Astrocyte of the cerebellum (primary cell): ENCODE data around the gene AURKB.
A peak's percentile ranks its signal among the peaks of the same experiment; 100 is the strongest.

ENCODE experiments used
- DNase-seq: peaks from one replicate; pipeline ENCODE4 v3.0.0-alpha.2; 2011; ENCODE audit warnings: low read depth
- H3K4me3 ChIP-seq: 2 replicates; pipeline ENCODE4 v1.5.1; 2011; ENCODE audit warnings: mild to moderate bottlenecking, low read depth, low read length, moderate library complexity
- in situ Hi-C: cut with HindIII; loops from 2 replicates; pipeline ENCODE4 v1.10.0; 2017; ENCODE audit warnings: low sequenced_read_pairs
- TF ChIP-seq, protein P1 (sequence below): IDR thresholded peaks from 2 replicates; pipeline ENCODE4 v1.5.1; 2012; ENCODE audit warnings: low read length, low read depth, moderate library complexity, mild to moderate bottlenecking; ENCODE audit errors: missing control alignments

AURKB gene

DNA sequence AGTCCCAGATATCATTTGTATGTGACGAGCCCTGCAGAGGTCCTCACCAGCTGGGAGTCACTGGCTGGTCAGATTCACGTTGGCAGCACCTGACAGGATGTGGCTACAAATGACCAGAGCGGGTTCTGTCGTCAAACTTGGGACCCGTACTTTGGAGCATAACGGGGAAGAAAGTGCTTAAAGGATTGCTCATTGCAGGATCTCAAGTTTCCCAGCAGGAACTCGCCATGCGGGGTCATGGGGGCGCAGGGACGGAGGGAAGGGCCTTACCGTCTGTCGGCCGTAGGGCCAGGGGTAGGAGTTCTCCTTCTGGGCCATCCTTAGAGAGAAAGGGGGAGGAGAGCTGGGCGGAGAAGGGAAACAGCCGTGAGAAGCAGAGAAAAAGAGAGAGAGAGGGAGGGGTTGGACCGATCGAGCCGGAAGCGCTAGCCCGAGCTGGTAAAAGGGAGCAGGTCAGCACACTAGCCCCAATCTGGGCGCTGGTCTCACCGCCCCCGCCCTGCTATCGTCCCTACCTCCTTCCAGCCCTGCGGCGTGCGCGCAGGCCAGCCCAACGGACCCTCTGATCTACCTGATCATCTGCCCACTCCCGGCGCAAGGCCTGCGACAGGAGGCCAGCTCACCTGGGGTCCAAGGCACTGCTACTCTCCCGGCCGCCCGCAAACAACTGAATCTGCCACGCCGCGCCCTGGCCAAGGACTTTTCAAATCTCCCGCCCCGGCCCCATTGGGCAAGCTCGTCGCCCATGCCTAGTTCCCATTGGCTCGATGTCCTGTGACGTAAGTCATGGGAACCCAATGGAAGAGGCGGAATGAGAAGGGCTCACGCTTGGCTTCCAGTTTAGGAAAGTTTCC lies at the start of gene AURKB:
TSS of gene AURKB (minus strand) at position 669 of the 854 bp plus-strand sequence. CDS start at position 318, 351 bp downstream.
- TF ChIP-seq, protein P1, sequence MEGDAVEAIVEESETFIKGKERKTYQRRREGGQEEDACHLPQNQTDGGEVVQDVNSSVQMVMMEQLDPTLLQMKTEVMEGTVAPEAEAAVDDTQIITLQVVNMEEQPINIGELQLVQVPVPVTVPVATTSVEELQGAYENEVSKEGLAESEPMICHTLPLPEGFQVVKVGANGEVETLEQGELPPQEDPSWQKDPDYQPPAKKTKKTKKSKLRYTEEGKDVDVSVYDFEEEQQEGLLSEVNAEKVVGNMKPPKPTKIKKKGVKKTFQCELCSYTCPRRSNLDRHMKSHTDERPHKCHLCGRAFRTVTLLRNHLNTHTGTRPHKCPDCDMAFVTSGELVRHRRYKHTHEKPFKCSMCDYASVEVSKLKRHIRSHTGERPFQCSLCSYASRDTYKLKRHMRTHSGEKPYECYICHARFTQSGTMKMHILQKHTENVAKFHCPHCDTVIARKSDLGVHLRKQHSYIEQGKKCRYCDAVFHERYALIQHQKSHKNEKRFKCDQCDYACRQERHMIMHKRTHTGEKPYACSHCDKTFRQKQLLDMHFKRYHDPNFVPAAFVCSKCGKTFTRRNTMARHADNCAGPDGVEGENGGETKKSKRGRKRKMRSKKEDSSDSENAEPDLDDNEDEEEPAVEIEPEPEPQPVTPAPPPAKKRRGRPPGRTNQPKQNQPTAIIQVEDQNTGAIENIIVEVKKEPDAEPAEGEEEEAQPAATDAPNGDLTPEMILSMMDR, result no peak
- in situ Hi-C loops, result no loop called here
- peak within 1 kb of the TSS; percentile 62 for H3K4me3 ChIP-seq
- DNase-seq, result peak; percentile 95

GRCh38 chr17:8257801-8258200 lies 47.4 kb upstream of the AURKB start:
- no peak for DNase-seq
- no peak overlapping the region for H3K4me3 ChIP-seq
- TF ChIP-seq, protein P1, result no peak
- in situ Hi-C loops, result no loop called here

- TF ChIP-seq, protein P1, result no peak
- no peak for DNase-seq
- in situ Hi-C loops, result no loop called here
- H3K4me3 ChIP-seq, result no peak overlapping the region
Observed at GRCh38 chr17:8256691-8257090, 46.3 kb upstream of the AURKB start.

- TF ChIP-seq, protein P1, result no peak
- in situ Hi-C loops, result no loop called here
- no peak for DNase-seq
- H3K4me3 ChIP-seq, result no peak overlapping the region
Observed at GRCh38 chr17:8256291-8256690, 45.9 kb upstream of the AURKB start.

DNA sequence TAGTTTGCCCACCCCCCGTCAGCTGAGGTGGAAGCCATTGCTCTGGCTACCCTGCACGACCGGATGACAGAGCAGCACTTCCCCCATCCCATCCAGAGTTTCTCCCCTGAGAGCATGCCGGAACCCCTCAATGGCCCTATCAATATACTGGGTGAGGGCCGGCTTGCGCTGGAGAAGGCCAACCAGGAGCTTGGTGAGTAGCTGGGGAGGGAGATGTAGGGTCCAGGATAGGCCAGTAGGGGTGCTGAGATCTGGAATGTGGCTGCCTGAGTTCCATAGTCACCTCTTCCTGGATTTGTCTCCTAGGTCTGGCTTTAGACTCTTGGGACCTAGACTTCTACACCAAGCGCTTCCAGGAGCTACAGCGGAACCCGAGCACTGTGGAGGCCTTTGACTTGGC lies 45.1 kb upstream of the AURKB start:
- TF ChIP-seq, protein P1, result peak; percentile 16
- in situ Hi-C loops, result no loop called here
- no peak overlapping the region for H3K4me3 ChIP-seq
- no peak for DNase-seq

GRCh38 chr17:8254881-8255280 lies 44.5 kb upstream of the AURKB start:
- in situ Hi-C loops, result no loop called here
- TF ChIP-seq, protein P1, result no peak
- DNase-seq, result no peak
- no peak overlapping the region for H3K4me3 ChIP-seq
